HG03159 (cell line): Measurements from ENCODE around the gene ZMYND10.

Experiments
- ATAC-seq: cut with Tn5 transposase; IDR thresholded peaks from one replicate; pipeline ENCODE4 v1.9.1; 2021; ENCODE audit warnings: mild to moderate bottlenecking, moderate library complexity; ENCODE audit not compliant: unreplicated experiment

Gene ZMYND10

GRCh38 chr3:50292159-50293078 is 53.1 kb downstream of the ZMYND10 start, which contains the start of gene IFRD2:
Gene IFRD2, minus strand, starts transcription at chr3:50292429. Its CDS starts 155 bp downstream, at chr3:50292274.
- ATAC-seq, result peak; percentile 94
